ENCODE data around the gene EDN3.

Gene EDN3, protein sequence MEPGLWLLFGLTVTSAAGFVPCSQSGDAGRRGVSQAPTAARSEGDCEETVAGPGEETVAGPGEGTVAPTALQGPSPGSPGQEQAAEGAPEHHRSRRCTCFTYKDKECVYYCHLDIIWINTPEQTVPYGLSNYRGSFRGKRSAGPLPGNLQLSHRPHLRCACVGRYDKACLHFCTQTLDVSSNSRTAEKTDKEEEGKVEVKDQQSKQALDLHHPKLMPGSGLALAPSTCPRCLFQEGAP

DNA sequence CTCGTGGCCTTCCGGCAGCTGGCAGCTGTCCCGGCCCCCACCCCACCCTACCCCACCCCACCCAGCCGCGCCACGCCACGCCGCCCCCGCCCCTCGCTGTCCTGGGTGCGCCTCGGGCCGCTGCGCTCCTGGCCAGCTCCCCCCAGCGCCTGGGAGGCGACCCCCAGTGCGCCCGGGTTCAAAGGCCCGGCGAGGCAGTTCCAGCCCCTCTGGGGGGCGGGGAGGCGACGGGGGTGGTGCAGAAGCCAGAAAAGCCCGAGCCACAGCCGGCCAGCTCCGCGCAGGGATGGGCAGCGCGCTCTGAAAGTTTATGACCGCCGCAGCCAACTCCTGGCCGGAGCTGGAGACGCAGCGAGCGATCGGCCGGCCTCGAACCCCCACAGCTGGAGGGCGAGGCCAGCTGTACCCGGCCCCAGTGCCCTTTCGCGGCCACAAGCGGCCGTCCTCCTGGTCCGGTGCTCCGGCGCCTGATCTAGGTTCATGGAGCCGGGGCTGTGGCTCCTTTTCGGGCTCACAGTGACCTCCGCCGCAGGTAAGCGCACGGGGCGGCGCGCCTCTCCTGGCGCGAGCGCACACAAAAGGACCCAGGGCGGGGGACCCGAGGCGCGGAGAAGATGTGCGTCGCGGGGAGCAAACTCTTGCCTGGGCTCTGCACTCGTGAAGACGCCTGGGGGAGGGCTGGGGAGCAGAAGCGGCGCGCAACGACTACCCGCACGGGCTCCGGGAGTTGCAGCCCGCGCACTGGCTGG is at the start of gene EDN3:
Gene EDN3 (plus strand): TSS at position 279 of the 749 bp plus-strand sequence. CDS start 202 bp downstream, at position 481.
- in situ Hi-C loops (cut with MboI; ENCODE audit: low sequenced_read_pairs), result no loop called here

DNA sequence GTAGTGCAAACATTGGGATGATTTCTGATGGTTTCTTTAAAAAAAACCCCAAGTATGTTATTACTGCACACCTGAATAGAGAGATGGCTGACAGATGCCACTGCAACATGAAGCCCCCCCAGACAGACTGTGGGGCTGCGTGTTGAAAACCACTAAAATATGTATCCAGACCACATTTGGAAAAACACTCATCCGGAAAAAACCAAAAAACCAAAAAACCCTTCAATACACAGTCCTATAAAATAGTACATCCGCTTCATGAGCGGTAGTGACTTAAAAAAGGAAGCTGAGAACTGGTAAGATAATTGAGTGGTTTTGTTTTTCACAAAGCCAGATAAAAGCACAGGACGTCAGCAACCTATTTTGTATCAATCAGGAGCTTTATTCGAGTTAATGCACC is 47.1 kb upstream of the EDN3 start:
- in situ Hi-C loops (cut with MboI; ENCODE audit: low sequenced_read_pairs), result no loop called here

DNA sequence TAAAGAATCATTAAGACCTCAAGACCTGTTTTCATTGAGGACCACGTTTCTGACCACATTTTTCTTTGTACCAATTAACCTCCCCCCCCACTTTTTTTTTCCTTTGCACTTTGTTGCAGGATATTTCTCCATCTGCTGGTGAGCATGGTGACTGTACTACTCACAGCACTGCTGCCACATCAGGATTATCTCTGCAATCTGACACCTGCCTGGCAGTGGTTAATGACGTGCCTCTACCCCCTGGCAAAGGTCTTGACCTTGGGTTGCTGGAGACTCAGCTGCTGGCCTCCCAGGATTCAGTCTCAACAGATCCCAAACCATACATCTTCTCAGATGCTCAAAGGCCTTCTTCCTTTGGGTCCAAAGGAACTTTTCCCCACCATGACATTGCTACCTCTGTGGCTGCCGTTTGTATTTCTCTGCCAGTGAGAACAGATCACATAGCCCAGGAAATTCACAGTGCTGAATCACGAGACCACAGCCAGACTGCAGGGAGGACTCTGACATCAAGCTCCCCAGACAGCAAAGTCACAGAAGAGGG is 46.6 kb upstream of the EDN3 start:
- in situ Hi-C loops (cut with MboI; ENCODE audit: low sequenced_read_pairs), result no loop called here

DNA sequence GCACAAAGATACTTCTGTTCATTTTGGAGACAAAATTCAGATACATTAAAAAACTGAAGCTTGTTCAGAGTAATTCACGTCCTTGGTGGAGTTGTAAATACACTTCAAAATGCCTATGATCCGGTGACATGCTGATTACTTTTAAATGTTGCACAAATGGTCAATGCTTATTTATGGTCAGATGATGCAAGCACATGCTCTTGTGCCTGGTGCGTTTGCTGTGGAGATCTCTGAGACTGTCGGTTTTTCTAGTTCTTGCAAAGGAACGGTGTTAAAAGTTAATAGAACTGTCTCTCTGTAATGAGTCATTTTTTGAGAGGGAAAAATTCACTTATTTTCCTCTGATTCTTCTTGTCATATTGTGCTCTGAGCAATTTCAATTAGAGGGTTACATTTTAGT is 45.2 kb upstream of the EDN3 start:
- in situ Hi-C loops (cut with MboI; ENCODE audit: low sequenced_read_pairs), result no loop called here

DNA sequence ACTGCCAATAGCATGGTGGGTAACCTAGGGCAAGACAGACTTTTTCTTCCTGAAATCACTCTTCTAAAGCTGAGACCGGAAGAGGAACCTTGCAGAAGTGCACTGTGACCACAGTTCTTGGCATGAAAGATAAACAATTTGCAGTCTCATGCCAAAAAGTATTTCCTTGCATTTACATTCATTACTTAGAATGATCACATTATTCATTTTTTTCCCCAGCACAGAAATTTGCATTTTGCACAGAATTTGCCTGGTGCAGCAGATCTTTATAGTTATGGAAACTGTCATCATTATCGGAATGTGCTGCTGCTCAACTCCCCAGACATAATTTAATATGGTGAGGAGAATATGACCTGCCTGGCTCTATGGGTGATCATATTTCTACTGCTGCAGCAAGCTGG is 42.2 kb upstream of the EDN3 start:
- in situ Hi-C loops (cut with MboI; ENCODE audit: low sequenced_read_pairs), result no loop called here

DNA sequence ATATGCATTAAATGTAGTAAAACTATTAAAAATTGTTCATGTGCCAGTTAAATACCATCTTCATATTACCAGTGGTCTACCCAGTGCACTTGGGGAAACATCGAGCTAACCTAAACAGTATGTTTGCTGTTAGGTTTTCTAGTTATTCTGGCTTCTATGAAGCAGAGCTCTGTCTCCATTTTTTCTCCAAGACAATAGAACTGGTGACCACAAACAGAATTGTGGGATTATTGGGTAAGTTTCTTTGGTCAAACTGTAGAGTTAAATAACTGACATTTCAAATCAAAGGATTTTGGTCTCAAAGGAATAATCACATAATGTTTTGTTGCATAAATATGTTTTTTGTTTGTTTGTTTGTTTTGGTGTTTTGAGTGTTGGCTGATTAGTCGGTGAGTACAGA is 40.5 kb upstream of the EDN3 start:
- in situ Hi-C loops (cut with MboI; ENCODE audit: low sequenced_read_pairs), result no loop called here

DNA sequence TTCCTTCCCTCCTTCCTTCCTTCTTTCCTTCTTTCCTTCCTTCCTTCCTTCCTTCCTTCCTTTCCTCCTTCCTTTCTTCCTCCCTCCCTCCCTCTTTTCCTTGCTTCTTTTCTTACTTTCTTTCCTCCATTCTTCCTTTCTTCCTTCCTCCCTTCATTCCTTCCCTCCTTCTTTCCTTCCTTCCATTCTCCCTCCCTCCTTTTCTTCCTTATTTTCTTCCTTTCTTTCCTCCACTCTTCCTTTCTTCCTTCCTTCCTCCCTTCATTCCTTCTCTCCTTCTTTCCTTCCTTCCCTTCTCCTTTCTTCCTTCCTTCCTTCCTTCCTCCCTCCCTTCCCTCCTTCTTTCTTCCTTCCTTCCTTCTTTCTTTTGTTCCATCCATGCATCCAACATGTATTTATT is 35.1 kb upstream of the EDN3 start:
- in situ Hi-C loops (cut with MboI; ENCODE audit: low sequenced_read_pairs), result no loop called here

DNA sequence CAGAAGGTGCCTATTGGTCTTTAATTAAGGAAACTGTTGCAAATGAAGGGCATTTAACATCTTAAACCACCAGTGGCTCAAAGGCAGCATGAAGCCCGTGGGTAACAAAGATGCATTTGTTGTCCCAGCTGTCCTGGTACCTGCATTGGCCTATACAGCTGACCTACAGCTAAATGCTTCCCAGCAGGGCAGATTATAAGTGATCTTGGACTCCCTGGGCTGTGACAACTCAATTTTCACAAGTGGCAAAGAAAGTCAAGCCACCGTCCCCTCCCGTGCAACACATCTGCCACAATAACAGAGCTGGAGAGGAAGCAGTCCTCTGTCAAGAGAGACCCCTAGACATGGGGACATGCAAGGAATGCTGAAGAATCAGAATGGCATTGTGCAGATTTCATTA is 31.5 kb upstream of the EDN3 start:
- in situ Hi-C loops (cut with MboI; ENCODE audit: low sequenced_read_pairs), result no loop called here

DNA sequence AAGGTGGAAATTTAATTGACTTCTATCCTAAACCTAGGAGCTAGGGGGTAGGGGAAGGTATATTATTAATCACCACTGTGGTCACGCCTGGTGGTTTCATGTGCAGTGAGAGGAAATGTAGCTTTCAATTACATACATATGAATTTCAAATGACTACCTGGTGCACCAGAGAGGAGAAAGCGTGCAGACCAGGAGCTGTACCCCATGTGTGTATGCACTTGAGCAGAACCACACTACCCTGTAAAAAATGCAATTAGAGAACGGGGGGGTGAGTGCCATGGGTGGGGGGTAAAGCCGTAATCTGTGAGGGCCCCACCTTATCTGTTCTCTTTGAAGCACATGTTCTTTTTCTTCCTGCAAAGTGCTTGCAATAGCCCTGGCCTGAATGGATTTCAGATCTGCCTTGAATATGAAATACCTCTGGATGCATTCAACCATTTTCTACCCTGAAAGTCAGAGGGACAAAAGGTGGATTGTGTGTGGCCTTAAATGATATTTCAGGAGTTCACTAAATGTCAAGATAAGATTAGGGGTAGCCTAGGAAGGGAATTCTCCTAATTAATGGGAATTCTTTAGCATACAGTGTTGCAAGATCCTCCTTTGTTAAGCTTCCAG is 30.9 kb upstream of the EDN3 start:
- in situ Hi-C loops (cut with MboI; ENCODE audit: low sequenced_read_pairs), result no loop called here

DNA sequence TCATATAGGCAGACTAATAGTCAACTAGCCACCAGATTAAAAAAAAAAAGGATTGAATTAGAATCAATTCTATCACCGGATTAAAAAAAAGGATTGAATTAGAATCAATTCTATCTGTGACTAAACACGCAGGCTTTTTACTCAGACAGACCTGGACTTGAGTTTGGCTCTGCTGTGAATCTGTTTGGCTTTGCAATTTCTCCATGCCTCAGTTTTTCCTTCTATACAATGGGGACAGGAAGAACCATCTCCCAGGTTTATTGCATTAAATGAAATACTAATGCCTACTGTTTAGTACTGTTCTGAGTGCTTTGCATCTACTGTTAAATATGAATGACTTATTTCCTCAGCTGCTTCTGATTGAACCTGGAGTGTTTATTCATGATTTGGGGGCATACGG is 30.0 kb upstream of the EDN3 start:
- in situ Hi-C loops (cut with MboI; ENCODE audit: low sequenced_read_pairs), result no loop called here

DNA sequence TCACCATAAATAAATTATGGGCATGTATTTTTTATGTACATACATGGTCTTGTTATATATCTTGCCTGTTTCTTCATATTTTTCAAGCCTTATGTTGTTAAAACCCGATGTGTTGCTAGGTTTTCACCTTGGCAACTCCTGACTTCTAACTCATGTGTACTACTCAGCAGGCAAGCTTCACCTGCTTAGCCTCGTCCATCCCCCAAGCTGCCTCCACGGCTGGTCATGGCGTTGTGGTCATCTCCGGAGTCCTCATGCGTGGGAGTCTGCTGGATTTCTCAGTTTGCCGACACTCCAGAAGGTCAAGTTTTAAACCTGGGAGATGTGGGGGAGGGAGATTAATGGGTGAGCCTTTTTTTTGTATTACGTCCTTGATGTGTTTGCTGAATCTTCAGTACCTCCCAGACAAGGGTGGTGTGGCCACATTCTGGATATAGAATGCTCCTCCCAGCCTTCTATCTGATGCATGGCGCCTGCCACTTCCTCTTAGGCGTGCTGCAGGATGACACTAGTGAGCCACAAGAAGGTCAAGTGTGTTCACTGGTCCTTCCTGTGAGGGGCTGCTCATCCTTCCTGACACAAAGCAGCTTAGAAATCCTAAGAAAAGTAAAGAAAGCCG is 26.6 kb upstream of the EDN3 start:
- in situ Hi-C loops (cut with MboI; ENCODE audit: low sequenced_read_pairs), result no loop called here

DNA sequence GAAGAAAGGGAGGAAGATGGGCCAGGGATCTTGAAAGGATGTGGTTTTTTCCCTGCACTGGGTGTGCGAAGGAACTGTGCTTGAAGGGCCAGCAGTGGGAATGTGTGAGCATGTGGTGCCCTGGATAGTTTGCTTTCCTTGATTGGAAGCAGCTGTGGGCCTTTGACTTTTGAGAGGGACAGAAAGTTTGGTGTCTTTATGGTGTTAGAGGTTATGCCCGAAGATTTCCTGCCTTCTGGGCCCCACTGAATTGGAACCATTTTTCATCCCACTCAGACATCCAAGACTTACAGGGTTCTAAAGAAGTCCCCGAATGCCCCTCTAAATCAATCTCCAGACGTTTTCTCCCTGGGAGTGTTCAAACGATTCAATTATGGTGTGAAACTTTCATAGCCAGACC is 23.5 kb upstream of the EDN3 start:
- in situ Hi-C loops (cut with MboI; ENCODE audit: low sequenced_read_pairs), result no loop called here

DNA sequence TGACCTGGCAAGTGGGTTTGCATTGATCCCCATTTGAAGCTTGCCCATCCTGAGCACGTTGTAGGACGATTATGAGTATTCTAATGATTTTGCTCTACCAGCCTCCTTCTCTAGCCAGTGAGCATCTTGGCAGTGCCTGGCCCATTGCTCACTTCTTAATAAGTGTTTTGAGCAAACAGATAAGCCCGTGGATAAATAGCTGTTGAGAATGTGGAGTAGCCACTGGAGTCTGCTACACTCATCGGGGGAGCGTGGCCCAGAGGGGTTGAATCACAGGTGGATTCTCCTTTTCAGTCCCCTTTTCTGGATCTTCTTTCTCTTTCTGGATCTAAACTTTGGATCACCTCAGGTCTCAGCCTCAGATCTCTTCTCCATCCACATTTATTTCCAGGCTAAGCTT is 15.9 kb upstream of the EDN3 start:
- in situ Hi-C loops (cut with MboI; ENCODE audit: low sequenced_read_pairs), result no loop called here

DNA sequence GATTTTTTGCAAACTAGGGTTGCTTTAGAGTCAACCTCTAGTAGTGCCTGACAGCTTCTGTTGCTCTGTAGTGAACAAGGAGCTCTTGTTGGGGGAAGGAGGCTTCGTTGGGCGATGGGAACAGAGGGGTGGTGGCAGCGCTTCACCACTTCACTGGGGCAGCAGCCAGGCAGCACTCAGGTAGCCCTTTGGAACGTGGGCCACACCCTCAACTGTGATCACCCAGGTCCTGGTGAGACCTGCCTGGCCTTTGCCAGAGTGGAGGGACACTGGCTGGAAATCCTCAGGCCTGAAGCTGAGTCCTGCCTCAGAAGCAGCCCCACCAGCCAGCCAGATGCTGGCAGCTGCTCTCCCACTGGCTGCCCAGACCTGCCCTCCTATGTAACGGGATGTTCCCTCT is 10.4 kb upstream of the EDN3 start:
- in situ Hi-C loops (cut with MboI; ENCODE audit: low sequenced_read_pairs), result no loop called here

DNA sequence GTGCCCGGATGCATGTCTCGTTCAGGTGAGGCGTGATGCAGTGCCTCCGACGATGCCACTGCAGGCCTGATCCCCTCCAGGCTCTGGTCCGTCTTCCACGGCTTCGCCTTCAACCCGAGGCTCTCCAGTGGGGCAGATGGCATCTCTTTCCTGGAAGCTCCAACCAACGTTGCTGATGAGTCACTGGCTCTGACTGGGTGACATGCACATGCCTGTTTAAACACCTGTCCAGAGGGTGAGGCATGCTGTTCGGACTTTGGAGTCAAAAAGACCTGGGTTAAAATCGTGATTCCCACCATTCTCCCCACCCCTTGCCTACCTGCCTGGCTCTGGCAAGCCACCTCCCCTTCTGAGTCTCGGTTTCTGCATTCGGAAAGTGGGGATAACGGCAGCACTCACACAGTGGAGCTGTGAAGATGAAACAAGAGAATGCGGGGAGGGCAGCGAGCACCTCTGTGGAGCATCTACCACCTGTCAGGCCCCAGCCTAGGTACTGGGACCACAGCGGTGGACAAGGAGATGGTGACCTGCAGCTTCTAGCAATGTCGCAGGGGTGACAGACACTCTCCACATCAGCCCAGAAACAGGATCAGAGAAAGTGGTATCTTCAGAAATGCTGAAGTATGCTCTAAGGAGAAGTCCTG is 8.5 kb upstream of the EDN3 start:
- in situ Hi-C loops (cut with MboI; ENCODE audit: low sequenced_read_pairs), result no loop called here

DNA sequence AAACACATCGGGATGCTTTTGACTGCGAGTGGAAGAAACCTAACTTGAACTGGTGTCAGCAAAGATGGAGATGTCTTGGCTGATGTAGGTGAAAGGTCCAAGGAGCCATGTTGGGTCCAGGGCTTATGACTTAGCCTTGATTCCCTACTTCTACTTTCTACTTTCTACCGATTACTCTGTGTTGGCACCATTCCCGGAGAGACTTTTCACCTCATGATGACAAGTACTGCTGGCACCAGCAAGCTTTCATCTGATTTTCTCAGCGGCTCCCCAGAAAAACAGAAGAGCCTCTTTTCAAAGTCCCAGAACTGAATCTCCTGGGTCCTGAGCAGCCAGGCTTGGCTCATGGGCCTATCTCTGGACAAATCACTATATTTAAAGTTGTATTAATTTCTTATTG is 4.9 kb upstream of the EDN3 start:
- in situ Hi-C loops (cut with MboI; ENCODE audit: low sequenced_read_pairs), result no loop called here

DNA sequence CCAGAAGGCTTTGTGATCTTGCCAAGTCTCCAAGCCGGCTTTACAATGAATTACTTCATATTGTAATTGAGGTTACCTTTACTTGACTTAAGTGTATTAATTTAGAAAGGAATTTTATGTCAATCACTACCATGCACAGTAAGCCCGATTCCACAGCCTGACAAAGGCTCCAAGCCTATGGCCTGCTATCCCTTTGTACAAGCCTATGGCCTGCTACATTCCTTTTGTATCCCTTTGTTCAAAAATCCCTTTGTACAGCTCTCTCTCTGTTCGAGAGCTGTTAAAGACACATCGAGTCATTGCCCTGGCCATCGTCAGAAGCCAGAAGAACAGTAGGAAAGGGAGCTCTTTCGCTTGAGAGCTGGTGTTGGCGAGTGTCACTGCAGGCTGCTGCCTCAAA is 2.7 kb upstream of the EDN3 start:
- in situ Hi-C loops (cut with MboI; ENCODE audit: low sequenced_read_pairs), result no loop called here

DNA sequence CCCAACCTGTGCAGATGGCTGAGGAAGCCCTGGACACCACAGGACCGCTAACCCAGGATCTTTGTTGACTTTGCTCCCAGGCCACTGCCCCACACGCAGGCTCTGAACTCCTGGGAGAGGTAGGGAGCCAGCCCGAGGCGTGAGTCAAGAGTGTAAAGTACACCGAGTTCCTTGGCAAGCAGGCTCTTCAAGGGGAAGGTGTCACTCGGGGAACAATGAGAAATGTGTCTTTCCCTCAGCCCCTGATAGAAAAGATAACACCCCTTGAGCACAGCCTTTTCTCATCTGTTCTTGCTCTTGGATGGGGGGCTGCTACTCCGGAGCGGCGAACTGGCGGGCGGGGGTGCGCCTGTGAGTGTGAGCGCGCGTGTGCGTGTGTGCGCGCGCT is 472 bp upstream of the EDN3 start:
- in situ Hi-C loops (cut with MboI; ENCODE audit: low sequenced_read_pairs), result no loop called here

DNA sequence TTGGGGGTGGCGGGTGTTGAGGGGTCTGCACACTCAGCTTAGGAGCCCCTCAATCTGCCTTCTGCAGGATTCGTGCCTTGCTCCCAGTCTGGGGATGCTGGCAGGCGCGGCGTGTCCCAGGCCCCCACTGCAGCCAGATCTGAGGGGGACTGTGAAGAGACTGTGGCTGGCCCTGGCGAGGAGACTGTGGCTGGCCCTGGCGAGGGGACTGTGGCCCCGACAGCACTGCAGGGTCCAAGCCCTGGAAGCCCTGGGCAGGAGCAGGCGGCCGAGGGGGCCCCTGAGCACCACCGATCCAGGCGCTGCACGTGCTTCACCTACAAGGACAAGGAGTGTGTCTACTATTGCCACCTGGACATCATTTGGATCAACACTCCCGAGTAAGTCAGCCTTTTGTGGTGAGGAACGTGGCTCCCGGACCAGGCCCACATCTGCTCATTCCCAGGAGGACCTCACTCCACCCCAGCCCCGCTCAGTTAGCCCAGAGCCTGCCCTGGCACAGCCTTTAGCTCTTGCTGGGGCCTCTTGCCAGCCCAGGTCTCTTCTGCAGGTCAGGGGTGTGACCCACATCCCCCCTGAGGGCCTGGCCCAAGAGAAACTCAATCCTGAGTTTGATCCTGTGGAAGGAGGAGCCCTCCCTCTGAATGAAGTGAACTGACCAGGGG is 1.1 kb downstream of the EDN3 start:
- in situ Hi-C loops (cut with MboI; ENCODE audit: low sequenced_read_pairs), result no loop called here

DNA sequence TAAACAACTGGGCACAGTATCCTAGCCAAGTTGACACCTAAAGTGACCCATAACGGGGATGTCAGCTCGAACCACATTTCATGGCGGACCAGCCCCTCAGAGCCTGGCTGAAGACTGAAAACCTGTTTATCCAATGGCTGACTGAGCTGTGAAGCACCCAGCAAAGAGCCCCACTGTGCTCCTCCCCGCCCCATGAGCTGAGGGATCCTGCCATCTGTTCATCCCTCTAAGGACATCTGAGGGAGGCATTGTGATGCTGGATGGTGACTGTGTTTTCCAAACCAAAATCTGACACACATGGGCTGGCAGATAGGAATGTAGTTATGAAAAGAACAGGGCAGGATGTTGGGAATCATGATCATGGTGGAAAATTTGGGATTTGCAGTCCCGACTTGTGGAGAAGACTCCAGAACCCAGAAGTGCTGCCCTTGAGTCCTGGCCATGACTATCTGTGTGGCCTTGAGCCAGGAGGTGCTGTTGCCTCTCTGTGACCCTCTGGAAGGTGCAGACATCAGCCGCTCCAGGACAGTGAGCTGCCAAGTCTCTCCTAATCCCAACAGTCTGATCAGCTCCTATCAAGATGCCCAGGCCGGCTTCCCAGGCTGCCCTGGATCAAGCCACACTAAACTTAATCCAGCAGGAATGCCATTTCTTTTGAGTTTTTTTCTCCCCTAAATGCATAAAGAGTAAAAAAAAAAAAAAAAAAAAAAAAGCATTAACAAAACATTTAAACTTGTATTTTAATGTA is 5.7 kb downstream of the EDN3 start:
- in situ Hi-C loops (cut with MboI; ENCODE audit: low sequenced_read_pairs), result no loop called here
